ENCODE data around the gene FBXO36. TPM values are rescaled to one million over a fixed set of nuclear protein-coding genes. Genes with fewer than 3 reads are reported as not detected.

Gene FBXO36
- total RNA-seq, 2 donors from 2014 or later: 1.7 to 2.4 TPM

DNA sequence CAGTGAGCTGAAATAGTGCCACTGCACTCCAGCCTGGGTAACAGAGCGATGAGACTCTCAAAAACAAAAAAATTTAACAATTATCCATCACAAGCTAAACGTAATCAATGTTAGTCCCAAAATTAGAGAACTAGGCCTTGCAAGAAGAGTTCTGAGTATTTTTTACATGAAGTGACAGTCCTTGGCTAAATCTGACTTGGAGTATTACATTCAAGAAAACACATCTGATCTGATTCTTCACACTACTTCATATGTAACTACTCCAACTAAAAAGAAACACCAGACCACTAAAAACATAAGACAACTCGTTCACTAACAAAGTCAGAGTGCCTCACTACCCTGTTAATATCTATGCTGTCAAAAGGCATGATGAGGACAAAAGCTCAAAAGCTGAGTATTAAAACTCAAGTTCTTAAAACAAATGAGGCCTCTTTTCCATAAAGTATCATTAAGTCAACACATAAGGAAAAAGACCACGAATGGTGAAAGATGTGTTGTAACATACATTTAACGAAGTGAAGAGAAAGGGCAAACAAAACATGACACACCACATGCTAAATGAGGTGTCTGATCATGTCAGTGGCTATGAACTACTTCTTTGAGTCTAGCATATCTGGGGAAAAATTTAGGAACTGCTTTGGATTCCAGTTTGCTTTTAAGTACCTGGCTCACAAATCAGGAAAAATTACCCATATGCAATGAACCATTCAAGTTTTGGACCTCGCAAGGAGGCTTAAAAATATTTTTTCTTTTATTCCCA lies 42.9 kb upstream of the FBXO36 start:
- ATAC-seq (ENCODE audit: insufficient number of reproducible peaks, low FRiP score, low read depth) (no peak), DNase-seq (ENCODE audit: low spot score) (no peak)
- TF ChIP-seq, protein P1, sequence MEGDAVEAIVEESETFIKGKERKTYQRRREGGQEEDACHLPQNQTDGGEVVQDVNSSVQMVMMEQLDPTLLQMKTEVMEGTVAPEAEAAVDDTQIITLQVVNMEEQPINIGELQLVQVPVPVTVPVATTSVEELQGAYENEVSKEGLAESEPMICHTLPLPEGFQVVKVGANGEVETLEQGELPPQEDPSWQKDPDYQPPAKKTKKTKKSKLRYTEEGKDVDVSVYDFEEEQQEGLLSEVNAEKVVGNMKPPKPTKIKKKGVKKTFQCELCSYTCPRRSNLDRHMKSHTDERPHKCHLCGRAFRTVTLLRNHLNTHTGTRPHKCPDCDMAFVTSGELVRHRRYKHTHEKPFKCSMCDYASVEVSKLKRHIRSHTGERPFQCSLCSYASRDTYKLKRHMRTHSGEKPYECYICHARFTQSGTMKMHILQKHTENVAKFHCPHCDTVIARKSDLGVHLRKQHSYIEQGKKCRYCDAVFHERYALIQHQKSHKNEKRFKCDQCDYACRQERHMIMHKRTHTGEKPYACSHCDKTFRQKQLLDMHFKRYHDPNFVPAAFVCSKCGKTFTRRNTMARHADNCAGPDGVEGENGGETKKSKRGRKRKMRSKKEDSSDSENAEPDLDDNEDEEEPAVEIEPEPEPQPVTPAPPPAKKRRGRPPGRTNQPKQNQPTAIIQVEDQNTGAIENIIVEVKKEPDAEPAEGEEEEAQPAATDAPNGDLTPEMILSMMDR (IDR thresholded peaks at IDR 0.05): no peak
- H3K36me3 ChIP-seq: peaks cover 11% of the 10 kb centered on the region
- H3K4me1 ChIP-seq (ENCODE audit: control insufficient read depth in 1 of 2, low read depth in 2 of 2): no peaks in the 10 kb centered on the region
- no peak overlapping the region for H3K4me3 ChIP-seq
- H3K27ac ChIP-seq: no peak overlapping the region
- no peaks in the 10 kb centered on the region for H3K27me3 ChIP-seq (replicated peaks; ENCODE audit: insufficient read depth)
- no peaks in the 10 kb centered on the region for H3K9me3 ChIP-seq

DNA sequence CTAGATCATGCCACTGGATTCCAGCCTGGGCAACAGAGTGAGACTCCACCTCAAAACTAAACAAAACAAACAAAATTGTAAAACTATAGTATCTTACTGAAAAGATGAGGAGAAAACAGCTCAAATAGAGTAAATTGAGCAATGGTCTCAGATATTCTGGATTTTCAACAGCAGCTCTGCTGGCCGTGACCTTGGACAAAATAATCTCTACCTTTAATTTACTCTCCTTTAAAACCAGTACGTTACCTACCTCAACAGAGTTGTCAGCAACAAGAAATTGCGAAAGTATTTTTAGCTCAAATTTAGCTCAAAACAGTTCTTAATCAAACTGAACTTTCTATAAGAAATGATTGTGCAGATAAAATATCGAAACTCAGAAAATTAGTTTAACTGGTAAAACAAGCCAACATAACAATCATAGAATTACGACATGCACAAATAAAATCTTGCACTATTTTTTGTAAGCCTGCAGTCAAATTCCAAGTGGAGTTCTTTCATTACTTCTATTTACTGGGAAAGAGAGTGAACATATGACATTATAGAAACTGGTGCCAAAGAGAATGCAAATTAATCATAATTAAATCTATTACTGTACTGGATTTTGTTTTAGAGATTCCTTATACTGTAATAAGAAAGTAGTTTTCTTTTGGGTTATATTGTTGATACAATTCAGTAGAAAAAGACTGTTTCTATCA lies 41.3 kb upstream of the FBXO36 start:
- Histone ChIP-seq H3K9me3 (no peaks in the 10 kb centered on the region), H3K27me3 (replicated peaks; ENCODE audit: insufficient read depth) (no peaks in the 10 kb centered on the region), H3K4me1 (ENCODE audit: control insufficient read depth in 1 of 2, low read depth in 2 of 2) (peaks cover 0 to 3% of the 10 kb centered on the region in 2 donors), H3K27ac (no peak overlapping the region), H3K36me3 (peaks cover 11% of the 10 kb centered on the region), H3K4me3 (no peak overlapping the region)
- no peak for ATAC-seq (ENCODE audit: insufficient number of reproducible peaks, low FRiP score, low read depth)
- TF ChIP-seq, protein P1 (IDR thresholded peaks at IDR 0.05): no peak
- DNase-seq (ENCODE audit: low spot score): no peak

DNA sequence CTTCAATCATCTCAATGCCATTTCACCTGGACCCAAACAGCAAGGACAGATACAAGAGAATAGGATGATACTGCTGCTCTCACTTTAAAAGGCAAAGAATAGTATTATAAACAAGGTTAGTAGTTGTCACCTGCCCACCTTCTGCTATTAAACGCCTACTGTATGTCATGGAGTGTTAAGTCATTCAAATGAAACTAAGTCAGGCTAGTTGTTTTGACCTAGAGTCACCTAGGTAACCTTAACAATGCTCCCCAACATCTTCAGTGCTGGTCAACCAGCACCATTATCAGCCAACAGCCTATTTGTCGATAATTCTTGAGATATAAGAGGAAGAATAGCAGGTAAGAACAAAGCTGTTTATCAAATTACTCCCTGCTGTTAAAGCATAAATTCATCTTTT lies 39.7 kb upstream of the FBXO36 start:
- DNase-seq (ENCODE audit: low spot score): no peak
- TF ChIP-seq, protein P1 (IDR thresholded peaks at IDR 0.05): no peak
- Histone ChIP-seq H3K36me3 (peaks cover 11% of the 10 kb centered on the region), H3K4me1 (ENCODE audit: control insufficient read depth in 1 of 2, low read depth in 2 of 2) (peaks cover 0 to 10% of the 10 kb centered on the region in 2 donors), H3K4me3 (no peak overlapping the region), H3K27ac (no peak overlapping the region), H3K9me3 (no peaks in the 10 kb centered on the region), H3K27me3 (replicated peaks; ENCODE audit: insufficient read depth) (no peaks in the 10 kb centered on the region)
- no peak for ATAC-seq (ENCODE audit: insufficient number of reproducible peaks, low FRiP score, low read depth)

DNA sequence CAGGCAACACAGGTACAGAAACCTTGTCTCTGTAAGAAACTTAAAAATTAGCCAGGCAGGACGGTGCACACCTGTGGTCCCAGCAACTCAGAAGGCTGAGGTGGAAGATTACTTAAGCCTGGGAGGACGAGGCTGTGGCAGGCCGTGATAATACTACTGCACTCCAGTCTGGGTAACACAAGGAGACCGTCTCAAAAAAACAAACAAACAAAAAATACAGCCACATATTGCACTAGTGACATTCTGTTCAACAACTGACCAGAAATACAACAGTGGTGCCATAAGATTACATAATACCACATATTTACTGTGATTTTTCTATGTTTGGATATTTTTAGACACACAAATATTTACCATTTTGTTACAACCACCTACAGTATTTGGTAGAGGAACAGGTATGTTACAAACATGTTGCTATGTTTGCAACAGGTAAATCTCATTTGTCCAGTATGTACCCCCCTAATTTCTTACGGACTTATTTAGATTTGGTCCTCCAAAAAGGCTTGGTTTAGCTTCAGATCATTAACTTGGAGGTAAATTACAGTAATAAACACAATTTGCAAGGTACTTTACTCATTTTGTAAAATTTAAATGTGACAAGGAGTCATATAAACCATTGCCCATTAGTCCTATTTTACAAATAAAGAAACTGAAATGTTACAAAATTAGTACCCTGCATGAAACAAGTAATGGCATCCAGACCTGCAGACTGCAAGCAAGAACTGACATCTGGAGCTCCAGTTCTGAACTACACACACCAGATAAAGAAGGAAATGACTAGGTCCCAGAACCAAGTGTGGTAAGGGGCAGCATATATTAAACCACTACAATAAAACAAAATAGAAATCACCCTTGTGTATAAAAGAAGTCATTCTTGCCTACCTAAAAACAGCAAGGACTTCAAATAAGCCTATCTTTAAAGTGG lies 37.3 kb upstream of the FBXO36 start:
- Histone ChIP-seq H3K4me1 (ENCODE audit: control insufficient read depth in 1 of 2, low read depth in 2 of 2) (peaks cover 0 to 14% of the 10 kb centered on the region in 2 donors), H3K27me3 (replicated peaks; ENCODE audit: insufficient read depth) (no peaks in the 10 kb centered on the region), H3K27ac (no peak overlapping the region), H3K9me3 (no peaks in the 10 kb centered on the region), H3K4me3 (no peak overlapping the region), H3K36me3 (peaks cover under 1% of the 10 kb centered on the region)
- TF ChIP-seq, protein P1 (IDR thresholded peaks at IDR 0.05): no peak
- ATAC-seq (ENCODE audit: insufficient number of reproducible peaks, low FRiP score, low read depth) (no peak), DNase-seq (ENCODE audit: low spot score) (no peak)

All from thoracic aorta (tissue), 2 donors.